Left lung (tissue), 10 donors: ENCODE data around the gene SCAMP2. TPM values are rescaled to one million over a fixed set of nuclear protein-coding genes. Genes with fewer than 3 reads are reported as not detected.

Experiments used
- ATAC-seq: fragments of 200-7000 bp; cut with Tn5 transposase; one replicate; pipeline ENCODE4 v1.9.1; 2020; ENCODE audit warnings: moderate library complexity
- DNase-seq, 4 donors: peaks; one replicate each; pipeline ENCODE4 v3.0.0-alpha.2; 2013 to 2020
- H3K27ac ChIP-seq, 2 donors: fragments of 200-600 bp; sonication (generic) in 1 of 2; one replicate each; pipeline versions ENCODE4 v1.5.0 to v1.8.0; 2020 to 2021
- H3K27me3 ChIP-seq, 2 donors: fragments of 200-600 bp; sonication (generic) in 1 of 2; one replicate each; pipeline versions ENCODE4 v1.5.0 to v1.8.0; 2020 to 2021
- H3K36me3 ChIP-seq, 2 donors: fragments of 200-600 bp; sonication (generic) in 1 of 2; one replicate each; pipeline versions ENCODE4 v1.5.0 to v1.8.0; 2020 to 2021
- H3K4me1 ChIP-seq, 2 donors: fragments of 200-600 bp; one replicate each; pipeline ENCODE4 v1.8.0; 2021
- H3K4me3 ChIP-seq, 2 donors: fragments of 200-600 bp; sonication (generic) in 1 of 2; one replicate each; pipeline versions ENCODE4 v1.5.0 to v1.8.0; 2020 to 2021; ENCODE audit warnings: mild to moderate bottlenecking in 1 of 2
- H3K9me3 ChIP-seq, 2 donors: fragments of 200-600 bp; sonication (generic) in 1 of 2; one replicate each; pipeline versions ENCODE4 v1.5.0 to v1.8.0; 2020 to 2021
- intact Hi-C, 2 donors: fragments of 100-400 bp; cut with DNase I; formaldehyde crosslinking; loops; one replicate each; pipeline versions ENCODE4 v1.11.2 to v1.14.2; 2022
- polyA plus RNA-seq, 6 donors: library from polyadenylated mRNA; unstranded; fragments of 120-200 nt; gene quantifications; one replicate each; pipeline ENCODE4 v1.2.1, GENCODE V29; 2013; ENCODE audit not compliant: insufficient read length in 6 of 6
- total RNA-seq, 2 donors: library from RNA; stranded (reverse); fragmentation: NEBNext Ultra II Directional; extraction: Animal tissue kit (Norgen Biotek cat#: 25700); gene quantifications; one replicate each; pipeline ENCODE4 v1.2.1, GENCODE V29; 2021
- TF ChIP-seq, protein P1 (sequence below), 2 donors: fragments of 200-600 bp; sonication (generic) in 1 of 2; IDR thresholded peaks; one replicate each; pipeline versions ENCODE4 v1.5.0 to v1.8.0; 2021; ENCODE audit warnings: antibody characterized with exemption in 2 of 2
- donor health status: DM: no; HTN: yes; CAD: no.
- donor health status: DM: no; HTN: no; CAD: no.

SCAMP2 gene
- total and polyA plus RNA-seq, 8 donors, result 42.8 to 138 (median 48.0) TPM

GRCh38 chr15:74829486-74829885, 43.7 kb downstream of the SCAMP2 start:
- no peak for DNase-seq
- no peak overlapping the region for H3K4me3 ChIP-seq
- intact Hi-C loops, result no loop called here
- no peaks in the 10 kb centered on the region for H3K9me3 ChIP-seq
- H3K4me1 ChIP-seq, result no peaks in the 10 kb centered on the region
- TF ChIP-seq, protein P1, sequence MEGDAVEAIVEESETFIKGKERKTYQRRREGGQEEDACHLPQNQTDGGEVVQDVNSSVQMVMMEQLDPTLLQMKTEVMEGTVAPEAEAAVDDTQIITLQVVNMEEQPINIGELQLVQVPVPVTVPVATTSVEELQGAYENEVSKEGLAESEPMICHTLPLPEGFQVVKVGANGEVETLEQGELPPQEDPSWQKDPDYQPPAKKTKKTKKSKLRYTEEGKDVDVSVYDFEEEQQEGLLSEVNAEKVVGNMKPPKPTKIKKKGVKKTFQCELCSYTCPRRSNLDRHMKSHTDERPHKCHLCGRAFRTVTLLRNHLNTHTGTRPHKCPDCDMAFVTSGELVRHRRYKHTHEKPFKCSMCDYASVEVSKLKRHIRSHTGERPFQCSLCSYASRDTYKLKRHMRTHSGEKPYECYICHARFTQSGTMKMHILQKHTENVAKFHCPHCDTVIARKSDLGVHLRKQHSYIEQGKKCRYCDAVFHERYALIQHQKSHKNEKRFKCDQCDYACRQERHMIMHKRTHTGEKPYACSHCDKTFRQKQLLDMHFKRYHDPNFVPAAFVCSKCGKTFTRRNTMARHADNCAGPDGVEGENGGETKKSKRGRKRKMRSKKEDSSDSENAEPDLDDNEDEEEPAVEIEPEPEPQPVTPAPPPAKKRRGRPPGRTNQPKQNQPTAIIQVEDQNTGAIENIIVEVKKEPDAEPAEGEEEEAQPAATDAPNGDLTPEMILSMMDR (IDR thresholded peaks at IDR 0.05), result no peak
- ATAC-seq, result no peak
- no peaks in the 10 kb centered on the region for H3K36me3 ChIP-seq
- H3K27ac ChIP-seq, result no peak overlapping the region
- peaks cover 9 to 44% of the 10 kb centered on the region in 2 donors for H3K27me3 ChIP-seq

DNA sequence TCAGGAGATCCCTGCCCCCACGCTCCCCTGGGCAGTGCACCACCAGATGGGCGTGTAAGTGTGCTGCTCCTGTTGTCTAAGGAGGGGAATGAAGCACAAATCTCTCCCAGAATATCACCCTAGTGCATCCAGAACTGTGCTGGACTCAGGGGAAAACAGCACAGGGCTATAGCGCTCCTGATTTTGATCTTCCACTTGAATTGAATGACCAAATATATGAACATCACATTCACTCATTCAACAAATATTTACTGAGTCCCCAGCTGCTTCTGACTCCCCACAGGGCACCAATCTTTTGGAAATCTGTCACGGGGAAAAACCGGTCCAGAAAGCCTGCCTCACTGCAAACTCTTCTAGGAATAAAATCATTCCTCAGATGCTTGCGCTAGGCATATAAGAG, 44.3 kb downstream of the SCAMP2 start:
- intact Hi-C loops, result no loop called here
- TF ChIP-seq, protein P1 (IDR thresholded peaks at IDR 0.05), result no peak
- peaks cover 9 to 50% of the 10 kb centered on the region in 2 donors for H3K27me3 ChIP-seq
- H3K9me3 ChIP-seq, result no peaks in the 10 kb centered on the region
- ATAC-seq (no peak), DNase-seq (no peak)
- no peak overlapping the region for H3K4me3 ChIP-seq
- H3K4me1 ChIP-seq, result no peaks in the 10 kb centered on the region
- no peaks in the 10 kb centered on the region for H3K36me3 ChIP-seq
- H3K27ac ChIP-seq, result no peak overlapping the region

GRCh38 chr15:74827614-74828013, 45.6 kb downstream of the SCAMP2 start:
- H3K36me3 ChIP-seq, result no peaks in the 10 kb centered on the region
- H3K9me3 ChIP-seq, result no peaks in the 10 kb centered on the region
- H3K27me3 ChIP-seq, result peaks cover 9 to 50% of the 10 kb centered on the region in 2 donors
- H3K4me1 ChIP-seq, result no peaks in the 10 kb centered on the region
- intact Hi-C loops, result no loop called here
- H3K4me3 ChIP-seq, result no peak overlapping the region
- TF ChIP-seq, protein P1 (IDR thresholded peaks at IDR 0.05), result no peak
- DNase-seq (no peak), ATAC-seq (no peak)
- H3K27ac ChIP-seq, result no peak overlapping the region

- TF ChIP-seq, protein P1 (IDR thresholded peaks at IDR 0.05), result no peak
Observed at GRCh38 chr15:74826921-74827320, 46.2 kb downstream of the SCAMP2 start.

GRCh38 chr15:74826364-74826819, 46.8 kb downstream of the SCAMP2 start, which contains the start of gene CPLX3:
Gene CPLX3, plus strand, starts transcription at chr15:74826627. Its CDS starts 77 bp downstream, at chr15:74826704.
- Histone ChIP-seq H3K36me3 (no peaks in the 10 kb centered on the region), H3K4me1 (no peaks in the 10 kb centered on the region), H3K4me3 (no peak within 1 kb of the TSS), H3K27ac (no peak within 1 kb of the TSS), H3K27me3 (peaks cover 9 to 50% of the 10 kb centered on the region in 2 donors), H3K9me3 (no peaks in the 10 kb centered on the region)
- intact Hi-C loops, result no loop called here
- ATAC-seq (peak; percentile 81), DNase-seq (peak in 1 of 4 donors; percentile 44)
- TF ChIP-seq, protein P1 (IDR thresholded peaks at IDR 0.05), result no peak

More at GRCh38 chr15:74826921-74827320, 46.2 kb downstream of the SCAMP2 start:
- Histone ChIP-seq H3K4me3 (no peak overlapping the region), H3K36me3 (no peaks in the 10 kb centered on the region), H3K27me3 (peaks cover 9 to 50% of the 10 kb centered on the region in 2 donors), H3K9me3 (no peaks in the 10 kb centered on the region), H3K27ac (no peak overlapping the region), H3K4me1 (no peaks in the 10 kb centered on the region)
- intact Hi-C loops, result no loop called here
- ATAC-seq, result no peak
- no peak for DNase-seq
